Articular chondrocyte of knee joint (primary cell): ENCODE results near the gene RPS6KA5. TPM values are rescaled to one million over a fixed set of nuclear protein-coding genes. Genes with fewer than 3 reads are reported as not detected.

Experiments used
- small RNA-seq: library from RNA; depleted of rRNA; stranded (forward); fragments of <200 nt; gene quantifications from one replicate; pipeline ENCODE3, GENCODE V24; 2012
- total RNA-seq: library from RNA; depleted of rRNA; stranded (reverse); fragments of >200 nt; gene quantifications from 2 replicates; pipeline ENCODE4 v1.2.3, GENCODE V29; 2012

The RPS6KA5 gene
- 1.6 and 2.3 TPM in 2 replicates for total RNA-seq

GRCh38 chr14:91060351-91061055 is at the start of gene RPS6KA5:
TSS of gene RPS6KA5 (minus strand) at chr14:91060641. CDS start at chr14:91060434, 207 bp downstream.

GRCh38 chr14:90815822-90816662 is 244.4 kb downstream of the RPS6KA5 start, which contains the start of gene TTC7B:
TSS of gene TTC7B (minus strand) at chr14:90816430. CDS start at chr14:90816295, 135 bp downstream.

Small RNA genes within 50 kb of the gene (small RNA-seq; reads per million reads assigned to genes)
- gene RNU7-30P, result not detected

Other genes starting within 250 kb of the RPS6KA5 start
- 20.9 and 21.8 TPM in 2 replicates for gene TTC7B, start 244.2 kb downstream of the RPS6KA5 start, total RNA-seq
- gene DGLUCY, start 53.4 kb upstream of the RPS6KA5 start, total RNA-seq, result 43.0 and 46.3 TPM in 2 replicates
- 8.0 and 13.2 TPM in 2 replicates for gene GPR68, start 184.1 kb upstream of the RPS6KA5 start, total RNA-seq